HL-60 (cell line): ENCODE measurements around the gene LRP5.

ENCODE experiments used
- DNase-seq, 2 experiments: peaks; one replicate each; pipeline ENCODE4 v3.0.0-alpha.2; 2010 to 2020; ENCODE audit warnings: low read depth in 1 of 2, low spot score in 1 of 2
- H3K27ac ChIP-seq: fragments of 250-450 bp; sonication (Bioruptor Pico); replicated peaks from 2 replicates; pipeline ENCODE4 v1.5.1; 2020; ENCODE audit warnings: mild to moderate bottlenecking, moderate library complexity
- H3K27me3 ChIP-seq: fragments of 250-450 bp; sonication (Bioruptor Pico); 2 replicates; pipeline ENCODE4 v1.5.1; 2021; ENCODE audit warnings: mild to moderate bottlenecking, moderate library complexity; ENCODE audit not compliant: insufficient read depth, poor library complexity, severe bottlenecking
- H3K4me3 ChIP-seq: replicated peaks from 2 replicates; pipeline ENCODE4 v1.5.1; 2011; ENCODE audit warnings: mild to moderate bottlenecking, control low read depth, low read length; ENCODE audit not compliant: insufficient read depth
- GABPA ChIP-seq: IDR thresholded peaks from 2 replicates; pipeline ENCODE4 v1.6.1; 2012; ENCODE audit warnings: low read depth
- POLR2AphosphoS5 ChIP-seq: IDR thresholded peaks from 2 replicates; pipeline ENCODE4 v1.6.1; 2012; ENCODE audit warnings: low read depth
- SPI1 ChIP-seq: IDR thresholded peaks from 2 replicates; pipeline ENCODE4 v1.6.1; 2012; ENCODE audit warnings: low read depth, mild to moderate bottlenecking, borderline replicate concordance
- TF ChIP-seq, protein P1 (sequence below): IDR thresholded peaks from 2 replicates; pipeline ENCODE4 v1.6.1; 2012; ENCODE audit warnings: low read depth; ENCODE audit not compliant: insufficient replicate concordance
- TF ChIP-seq, protein P2 (sequence below): IDR thresholded peaks from one replicate; pipeline ENCODE4 v1.5.1; 2011; ENCODE audit warnings: low read length, control low read depth, inconsistent platforms; ENCODE audit not compliant: insufficient read depth

LRP5 gene

DNA sequence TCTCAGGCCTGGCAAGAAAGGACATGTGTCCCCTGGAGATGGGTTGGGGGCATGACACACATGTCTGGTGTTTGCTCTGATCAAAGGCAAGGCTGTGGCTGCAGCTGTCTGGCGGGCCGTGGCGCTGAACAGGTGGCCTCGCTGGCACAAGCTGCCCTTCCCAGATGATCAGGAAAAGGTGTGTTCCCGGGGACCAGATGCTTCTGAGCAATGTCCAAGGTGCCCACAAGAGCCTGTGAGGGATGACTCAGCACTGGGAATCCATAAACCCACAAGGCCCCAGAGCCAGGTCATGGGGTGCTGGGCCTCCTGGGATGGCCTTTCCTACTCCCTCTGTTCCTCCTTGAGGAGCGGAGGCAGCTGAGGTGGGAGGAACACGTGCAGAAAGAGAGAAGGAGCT, 9.7 kb upstream of the LRP5 start:
- Histone ChIP-seq H3K27ac (no peak overlapping the region), H3K27me3 (no peaks in the 10 kb centered on the region), H3K4me3 (no peak overlapping the region)
- DNase-seq = no peak
- TF ChIP-seq, protein P1, sequence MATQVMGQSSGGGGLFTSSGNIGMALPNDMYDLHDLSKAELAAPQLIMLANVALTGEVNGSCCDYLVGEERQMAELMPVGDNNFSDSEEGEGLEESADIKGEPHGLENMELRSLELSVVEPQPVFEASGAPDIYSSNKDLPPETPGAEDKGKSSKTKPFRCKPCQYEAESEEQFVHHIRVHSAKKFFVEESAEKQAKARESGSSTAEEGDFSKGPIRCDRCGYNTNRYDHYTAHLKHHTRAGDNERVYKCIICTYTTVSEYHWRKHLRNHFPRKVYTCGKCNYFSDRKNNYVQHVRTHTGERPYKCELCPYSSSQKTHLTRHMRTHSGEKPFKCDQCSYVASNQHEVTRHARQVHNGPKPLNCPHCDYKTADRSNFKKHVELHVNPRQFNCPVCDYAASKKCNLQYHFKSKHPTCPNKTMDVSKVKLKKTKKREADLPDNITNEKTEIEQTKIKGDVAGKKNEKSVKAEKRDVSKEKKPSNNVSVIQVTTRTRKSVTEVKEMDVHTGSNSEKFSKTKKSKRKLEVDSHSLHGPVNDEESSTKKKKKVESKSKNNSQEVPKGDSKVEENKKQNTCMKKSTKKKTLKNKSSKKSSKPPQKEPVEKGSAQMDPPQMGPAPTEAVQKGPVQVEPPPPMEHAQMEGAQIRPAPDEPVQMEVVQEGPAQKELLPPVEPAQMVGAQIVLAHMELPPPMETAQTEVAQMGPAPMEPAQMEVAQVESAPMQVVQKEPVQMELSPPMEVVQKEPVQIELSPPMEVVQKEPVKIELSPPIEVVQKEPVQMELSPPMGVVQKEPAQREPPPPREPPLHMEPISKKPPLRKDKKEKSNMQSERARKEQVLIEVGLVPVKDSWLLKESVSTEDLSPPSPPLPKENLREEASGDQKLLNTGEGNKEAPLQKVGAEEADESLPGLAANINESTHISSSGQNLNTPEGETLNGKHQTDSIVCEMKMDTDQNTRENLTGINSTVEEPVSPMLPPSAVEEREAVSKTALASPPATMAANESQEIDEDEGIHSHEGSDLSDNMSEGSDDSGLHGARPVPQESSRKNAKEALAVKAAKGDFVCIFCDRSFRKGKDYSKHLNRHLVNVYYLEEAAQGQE = no peak
- TF ChIP-seq SPI1 (no peak), GABPA (no peak), POLR2AphosphoS5 (no peak)
- TF ChIP-seq, protein P2, sequence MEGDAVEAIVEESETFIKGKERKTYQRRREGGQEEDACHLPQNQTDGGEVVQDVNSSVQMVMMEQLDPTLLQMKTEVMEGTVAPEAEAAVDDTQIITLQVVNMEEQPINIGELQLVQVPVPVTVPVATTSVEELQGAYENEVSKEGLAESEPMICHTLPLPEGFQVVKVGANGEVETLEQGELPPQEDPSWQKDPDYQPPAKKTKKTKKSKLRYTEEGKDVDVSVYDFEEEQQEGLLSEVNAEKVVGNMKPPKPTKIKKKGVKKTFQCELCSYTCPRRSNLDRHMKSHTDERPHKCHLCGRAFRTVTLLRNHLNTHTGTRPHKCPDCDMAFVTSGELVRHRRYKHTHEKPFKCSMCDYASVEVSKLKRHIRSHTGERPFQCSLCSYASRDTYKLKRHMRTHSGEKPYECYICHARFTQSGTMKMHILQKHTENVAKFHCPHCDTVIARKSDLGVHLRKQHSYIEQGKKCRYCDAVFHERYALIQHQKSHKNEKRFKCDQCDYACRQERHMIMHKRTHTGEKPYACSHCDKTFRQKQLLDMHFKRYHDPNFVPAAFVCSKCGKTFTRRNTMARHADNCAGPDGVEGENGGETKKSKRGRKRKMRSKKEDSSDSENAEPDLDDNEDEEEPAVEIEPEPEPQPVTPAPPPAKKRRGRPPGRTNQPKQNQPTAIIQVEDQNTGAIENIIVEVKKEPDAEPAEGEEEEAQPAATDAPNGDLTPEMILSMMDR = no peak

DNA sequence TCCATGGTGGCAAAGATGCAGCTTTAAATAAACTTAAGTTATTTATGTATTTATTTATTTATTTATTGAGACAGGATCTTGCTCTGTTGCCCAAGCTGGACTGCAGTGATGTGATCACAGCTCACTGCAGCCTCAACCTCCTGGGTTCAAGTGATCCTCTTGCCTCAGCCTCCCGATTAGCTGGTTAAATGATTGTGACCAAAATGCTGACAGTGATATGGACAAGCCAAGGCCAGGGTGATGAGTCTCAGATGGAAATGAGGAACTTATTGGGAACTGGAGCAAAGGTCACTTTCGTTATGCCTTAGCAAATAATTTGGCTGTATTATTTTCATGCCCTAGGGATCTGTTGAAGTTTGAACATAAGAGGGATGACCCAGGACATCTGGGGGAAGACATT, 9.3 kb upstream of the LRP5 start:
- no peak overlapping the region for H3K4me3 ChIP-seq
- H3K27ac ChIP-seq = no peak overlapping the region
- TF ChIP-seq GABPA (no peak), POLR2AphosphoS5 (no peak), SPI1 (no peak)
- TF ChIP-seq, protein P1 = no peak
- TF ChIP-seq, protein P2 = no peak
- no peaks in the 10 kb centered on the region for H3K27me3 ChIP-seq
- no peak for DNase-seq

DNA sequence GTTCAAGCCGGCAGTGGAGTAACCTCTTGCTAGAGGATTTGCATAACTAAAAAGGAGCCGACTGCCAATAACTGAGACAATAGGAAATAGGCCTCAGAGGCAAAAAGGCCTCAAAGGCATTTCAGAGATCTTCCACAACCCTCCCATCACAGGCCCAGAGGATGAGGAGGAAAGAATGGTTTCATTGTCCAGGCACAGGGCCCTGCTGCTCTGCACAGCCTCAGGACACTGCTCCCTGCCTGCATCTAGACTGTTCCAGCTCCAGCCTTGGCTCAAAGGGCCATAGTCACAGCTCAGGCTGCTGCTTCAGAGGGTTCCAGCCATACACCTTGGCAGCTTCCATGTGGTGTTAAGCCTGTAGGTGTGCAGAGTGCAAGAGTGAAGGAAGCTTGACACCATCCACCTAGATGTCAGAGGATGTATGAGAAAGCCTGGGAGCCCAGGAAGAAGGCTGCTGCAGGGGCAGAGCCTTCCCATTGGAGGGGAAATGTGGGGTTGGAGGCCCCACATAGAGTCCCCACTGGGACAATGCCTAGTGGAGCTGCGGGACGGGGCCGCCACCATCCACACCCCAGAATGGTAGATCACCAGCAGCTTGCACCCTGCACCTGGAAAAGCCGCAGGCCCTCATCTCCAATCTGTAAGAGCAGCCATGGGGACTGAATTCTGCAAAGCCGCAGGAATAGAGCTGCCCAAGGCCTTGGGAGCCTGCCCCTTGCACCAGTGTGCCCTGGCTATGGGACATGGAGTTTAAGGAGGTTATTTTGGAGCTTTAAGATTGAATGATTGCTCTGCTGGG, 8.2 kb upstream of the LRP5 start:
- Histone ChIP-seq H3K27me3 (no peaks in the 10 kb centered on the region), H3K4me3 (no peak overlapping the region), H3K27ac (no peak overlapping the region)
- TF ChIP-seq, protein P1 = no peak
- no peak for TF ChIP-seq SPI1
- TF ChIP-seq, protein P2 = no peak
- no peak for TF ChIP-seq GABPA
- no peak for TF ChIP-seq POLR2AphosphoS5
- no peak for DNase-seq
